D721Med (cell line): ENCODE results near the gene PCDH9.

ENCODE experiments used
- DNase-seq: peaks from one replicate; pipeline ENCODE4 v3.0.0; 2011; ENCODE audit warnings: low spot score; ENCODE audit not compliant: insufficient read length
- FAIRE-seq: peaks from 2 replicates; lab custom pipeline; 2011; peaks lifted over from hg19 to GRCh38; lab: Jason Lieb, UNC
- CTCF ChIP-seq: IDR thresholded peaks from 2 replicates; pipeline ENCODE4 v1.5.1; 2012; ENCODE audit warnings: mild to moderate bottlenecking, control low read depth; ENCODE audit not compliant: insufficient read depth; ENCODE audit errors: missing control alignments

Gene PCDH9

GRCh38 chr13:66560991-66561390 is 669.1 kb downstream of the PCDH9 start:
- DNase-seq, result no peak
- no peak for FAIRE-seq
- no peak for TF ChIP-seq CTCF

DNA sequence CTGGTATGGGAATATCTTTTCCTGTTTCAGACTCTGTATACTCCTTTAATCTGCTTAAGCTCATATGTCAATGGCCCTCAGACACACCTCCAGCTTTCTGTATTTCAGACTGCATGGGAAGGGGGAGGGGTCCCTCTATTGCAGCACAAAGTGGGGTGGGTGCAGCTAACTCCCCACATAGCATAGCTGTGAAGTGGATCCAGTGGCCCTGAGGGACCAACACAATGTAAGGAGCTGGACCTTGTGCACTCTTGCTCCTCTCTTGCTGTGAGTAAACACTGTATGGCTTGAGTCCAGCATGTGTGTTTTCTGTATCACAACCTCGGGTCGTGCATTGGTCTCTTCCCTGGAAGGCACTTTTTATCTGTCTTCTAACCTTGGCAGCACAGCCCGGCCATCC is 669.9 kb downstream of the PCDH9 start:
- no peak for TF ChIP-seq CTCF
- DNase-seq (no peak), FAIRE-seq (peak; percentile 35)

DNA sequence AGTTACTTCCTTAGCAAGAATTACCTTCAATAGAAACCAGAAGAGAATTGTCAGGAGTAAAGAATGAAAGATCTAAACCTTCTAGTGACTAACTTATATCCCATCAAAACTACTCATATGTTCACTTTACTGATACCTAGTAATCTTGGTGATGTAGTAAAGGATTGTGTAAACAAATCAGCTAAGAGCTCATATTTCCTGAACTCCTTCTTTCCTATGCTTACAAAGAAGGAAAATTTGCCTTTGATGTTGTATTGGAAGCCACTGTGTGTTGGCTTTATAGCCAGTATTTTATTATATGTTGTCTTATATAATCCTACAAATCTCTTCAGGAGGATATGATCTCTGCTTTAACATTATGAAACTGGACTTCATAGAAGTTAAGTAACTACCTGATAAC is 671.0 kb downstream of the PCDH9 start:
- TF ChIP-seq CTCF, result no peak
- DNase-seq, result no peak
- FAIRE-seq, result no peak

DNA sequence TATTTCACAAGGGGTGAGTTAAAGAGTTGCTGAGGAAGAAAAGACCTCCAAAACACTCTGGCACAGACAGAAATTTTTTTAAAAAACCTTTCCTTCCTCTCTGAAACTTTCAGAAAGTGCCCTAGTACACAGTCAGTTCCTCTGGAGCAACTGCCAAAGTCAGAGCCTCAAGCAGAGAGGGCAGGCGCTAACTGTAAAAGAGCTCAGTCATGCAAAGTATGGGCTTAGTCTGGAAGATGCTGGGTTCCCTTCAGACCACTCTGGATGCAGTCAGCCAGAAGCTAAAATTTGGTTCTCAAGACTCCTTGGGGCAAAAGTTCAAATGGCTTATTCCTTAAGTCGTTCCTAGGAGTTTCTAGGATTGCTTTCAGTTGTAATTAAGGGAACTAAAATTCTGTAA is 671.6 kb downstream of the PCDH9 start:
- no peak for DNase-seq
- TF ChIP-seq CTCF, result no peak
- FAIRE-seq, result no peak

GRCh38 chr13:66557357-66557756 is 672.8 kb downstream of the PCDH9 start:
- FAIRE-seq (no peak), DNase-seq (no peak)
- no peak for TF ChIP-seq CTCF

DNA sequence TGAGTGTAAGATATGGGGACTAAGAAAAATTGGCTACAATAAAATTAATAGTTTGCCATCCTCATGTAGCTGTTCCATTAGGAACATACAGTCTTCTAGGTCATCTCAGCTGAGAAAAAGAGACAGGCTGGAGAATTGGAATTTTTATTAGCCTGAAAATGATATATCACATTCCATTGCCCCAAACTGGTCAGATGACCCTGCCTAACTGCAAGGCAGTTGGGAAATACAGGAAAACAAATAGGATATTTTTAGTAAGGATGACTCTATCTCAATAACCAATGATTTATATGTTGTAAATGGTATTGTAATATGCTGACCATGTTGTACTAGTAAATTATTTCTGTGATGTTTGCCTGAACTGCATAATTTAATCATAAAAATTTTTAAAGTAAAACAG is 673.8 kb downstream of the PCDH9 start:
- DNase-seq (no peak), FAIRE-seq (no peak)
- TF ChIP-seq CTCF, result no peak

- FAIRE-seq (no peak), DNase-seq (no peak)
- TF ChIP-seq CTCF, result no peak
These were observed 676.7 kb downstream of the PCDH9 start for GRCh38 chr13:66553391-66553790.
